LNCaP clone FGC (cell line): ENCODE results near the gene RDH12.

Experiments used
- DNase-seq: peaks from one replicate; pipeline ENCODE4 v3.0.0-alpha.2; 2011; ENCODE audit warnings: low read depth
- H3K4me3 ChIP-seq: 2 replicates; pipeline ENCODE4 v1.5.1; 2011; ENCODE audit warnings: mild to moderate bottlenecking, low read depth, low read length, control low read depth
- TF ChIP-seq, protein P1 (sequence below): IDR thresholded peaks from 2 replicates; pipeline ENCODE4 v1.5.1; 2012; ENCODE audit warnings: mild to moderate bottlenecking; ENCODE audit not compliant: control insufficient read depth, insufficient read depth; ENCODE audit errors: extremely low read depth

The RDH12 gene

DNA sequence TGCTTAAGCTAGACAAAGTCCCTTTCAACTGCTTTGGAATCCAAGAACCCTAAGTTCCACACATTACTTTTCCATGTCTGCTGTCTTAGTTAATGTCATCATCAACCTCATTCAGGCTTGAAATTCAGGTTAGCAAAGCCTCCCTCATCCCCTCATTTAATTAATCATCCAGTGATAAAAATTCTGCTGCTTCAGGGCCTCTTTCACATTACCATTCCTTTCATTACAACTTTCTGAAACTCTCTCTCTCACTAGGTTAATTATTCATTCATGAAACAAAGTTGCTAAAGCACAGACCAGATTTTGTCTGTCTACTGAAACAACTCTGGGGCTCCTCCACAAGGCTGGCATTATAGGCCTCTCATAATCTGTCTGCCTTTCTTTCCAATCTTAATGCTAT, 17.8 kb upstream of the RDH12 start:
- DNase-seq = no peak
- no peak overlapping the region for H3K4me3 ChIP-seq
- TF ChIP-seq, protein P1, sequence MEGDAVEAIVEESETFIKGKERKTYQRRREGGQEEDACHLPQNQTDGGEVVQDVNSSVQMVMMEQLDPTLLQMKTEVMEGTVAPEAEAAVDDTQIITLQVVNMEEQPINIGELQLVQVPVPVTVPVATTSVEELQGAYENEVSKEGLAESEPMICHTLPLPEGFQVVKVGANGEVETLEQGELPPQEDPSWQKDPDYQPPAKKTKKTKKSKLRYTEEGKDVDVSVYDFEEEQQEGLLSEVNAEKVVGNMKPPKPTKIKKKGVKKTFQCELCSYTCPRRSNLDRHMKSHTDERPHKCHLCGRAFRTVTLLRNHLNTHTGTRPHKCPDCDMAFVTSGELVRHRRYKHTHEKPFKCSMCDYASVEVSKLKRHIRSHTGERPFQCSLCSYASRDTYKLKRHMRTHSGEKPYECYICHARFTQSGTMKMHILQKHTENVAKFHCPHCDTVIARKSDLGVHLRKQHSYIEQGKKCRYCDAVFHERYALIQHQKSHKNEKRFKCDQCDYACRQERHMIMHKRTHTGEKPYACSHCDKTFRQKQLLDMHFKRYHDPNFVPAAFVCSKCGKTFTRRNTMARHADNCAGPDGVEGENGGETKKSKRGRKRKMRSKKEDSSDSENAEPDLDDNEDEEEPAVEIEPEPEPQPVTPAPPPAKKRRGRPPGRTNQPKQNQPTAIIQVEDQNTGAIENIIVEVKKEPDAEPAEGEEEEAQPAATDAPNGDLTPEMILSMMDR = no peak

DNA sequence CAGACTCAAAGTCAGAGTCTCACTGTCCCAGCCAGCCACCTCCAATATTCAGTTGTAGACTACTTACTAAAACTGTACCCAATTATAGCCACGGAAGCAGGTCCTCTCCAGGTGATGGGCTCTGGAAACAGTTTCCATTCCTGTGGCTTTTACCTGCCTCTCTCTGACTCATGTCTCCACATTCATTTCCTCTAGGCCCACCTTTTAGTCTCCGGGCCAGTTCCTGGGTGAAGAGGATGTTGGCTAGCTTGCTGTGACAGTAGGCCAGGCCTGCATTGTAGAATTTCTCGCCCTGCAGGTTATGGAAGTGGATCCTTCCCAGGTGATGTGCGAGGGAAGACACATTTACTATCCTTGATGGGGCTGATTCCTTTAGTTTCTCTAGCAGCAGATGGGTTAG, 11.7 kb upstream of the RDH12 start:
- DNase-seq = no peak
- TF ChIP-seq, protein P1 = no peak
- no peak overlapping the region for H3K4me3 ChIP-seq

DNA sequence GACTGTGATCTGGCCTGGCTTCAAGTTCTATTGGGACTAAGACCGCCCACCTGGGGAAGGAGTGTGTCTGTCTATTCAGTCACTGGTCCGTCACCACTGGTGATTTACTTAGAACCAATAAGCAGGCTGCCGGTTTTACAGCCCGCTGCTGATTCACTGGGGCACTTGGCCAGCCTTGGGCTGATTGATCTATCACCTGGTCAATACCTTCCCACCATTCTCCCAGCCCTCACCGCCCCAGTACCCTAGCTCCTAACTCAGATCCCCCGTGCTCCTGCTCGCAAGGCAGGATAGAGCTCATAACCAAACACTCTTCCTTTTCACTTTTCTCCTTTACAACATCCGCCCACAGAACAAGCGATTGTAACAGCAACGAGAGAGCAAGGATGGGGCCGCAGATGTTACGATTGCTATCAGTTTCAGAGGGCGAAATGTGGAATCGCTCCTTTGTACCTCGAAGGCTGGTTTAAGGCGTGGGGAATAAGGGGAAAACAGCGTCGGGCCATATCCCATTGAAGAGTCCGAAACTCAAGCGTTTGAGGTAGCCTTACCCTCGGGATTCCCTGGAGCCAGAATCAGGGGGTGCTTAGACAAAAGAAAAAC, 6.8 kb upstream of the RDH12 start:
- peak overlapping the region; percentile 71 for H3K4me3 ChIP-seq
- TF ChIP-seq, protein P1 = no peak
- DNase-seq = peak; percentile 98

DNA sequence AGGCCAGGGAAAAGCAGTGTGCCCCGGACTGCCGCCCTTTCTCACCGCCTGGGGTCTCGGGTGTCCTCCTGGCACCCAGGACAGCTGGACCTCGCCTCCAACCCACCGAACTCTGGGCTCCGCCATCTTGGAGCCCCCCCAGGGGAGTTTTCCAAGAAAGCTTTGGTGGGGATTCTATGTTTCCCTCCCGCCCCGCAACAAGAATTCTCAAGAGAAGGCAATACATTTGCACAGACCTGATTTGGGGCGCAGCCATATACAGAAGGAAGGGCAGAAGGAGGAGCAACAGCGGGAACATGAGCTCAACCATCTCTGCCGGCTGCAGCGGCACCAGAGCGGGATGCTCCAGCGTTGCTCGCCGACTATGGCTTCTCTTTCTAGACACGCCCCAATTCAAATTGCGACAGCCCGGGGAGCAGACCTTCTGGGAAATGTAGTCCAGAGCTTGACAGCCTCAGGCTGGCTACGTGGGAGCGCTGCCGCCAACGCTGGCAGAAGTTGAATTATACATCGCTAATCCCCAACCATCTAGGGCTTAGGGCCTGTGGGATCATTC, 6.2 kb upstream of the RDH12 start, which contains the start of gene RDH11:
TSS of gene RDH11 (minus strand) at position 371 of the 556 bp plus-strand sequence. CDS start at position 310, 61 bp downstream.
- H3K4me3 ChIP-seq = peak within 1 kb of the TSS; percentile 71
- TF ChIP-seq, protein P1 = no peak
- peak; percentile 87 for DNase-seq

DNA sequence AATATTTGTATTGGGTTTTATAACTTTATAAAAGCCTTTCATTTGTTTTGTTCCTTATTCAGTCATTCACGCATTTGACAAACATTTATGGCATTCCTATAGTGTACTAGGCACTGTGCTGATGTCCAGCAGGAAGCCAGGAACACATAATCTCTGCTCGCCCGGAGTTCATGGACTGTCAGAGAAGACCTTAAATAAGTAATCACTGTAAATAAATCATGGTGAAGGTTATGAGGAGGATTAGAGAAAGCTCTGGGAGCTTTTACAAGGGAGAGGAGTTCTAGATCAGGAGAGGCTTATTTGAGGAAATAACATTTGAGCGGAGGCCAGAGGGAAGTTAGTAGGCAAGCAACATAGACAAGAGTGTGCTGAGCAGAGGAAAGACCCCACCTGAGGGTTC, 4.7 kb upstream of the RDH12 start:
- DNase-seq = peak; percentile 90
- TF ChIP-seq, protein P1 = no peak
- H3K4me3 ChIP-seq = no peak overlapping the region

DNA sequence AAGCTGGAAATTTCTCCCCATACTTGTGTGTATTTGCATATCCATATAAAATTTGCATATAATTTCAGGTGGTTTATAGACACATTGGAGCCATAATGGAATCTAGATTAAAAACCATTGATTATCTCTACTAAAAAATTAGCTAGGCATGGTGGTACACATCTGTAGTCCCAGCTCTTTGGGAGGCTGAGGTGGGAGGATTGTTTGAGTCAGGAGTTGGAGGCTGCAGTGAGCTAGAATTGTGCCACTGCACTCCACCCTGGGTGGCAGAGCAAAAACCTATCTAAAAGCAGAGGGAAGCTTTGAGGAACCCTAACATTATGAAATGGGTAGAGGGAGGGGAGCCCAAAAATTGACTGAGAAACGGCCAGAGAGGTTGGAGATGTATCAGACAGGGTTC, 3.5 kb upstream of the RDH12 start:
- no peak overlapping the region for H3K4me3 ChIP-seq
- DNase-seq = no peak
- TF ChIP-seq, protein P1 = no peak

DNA sequence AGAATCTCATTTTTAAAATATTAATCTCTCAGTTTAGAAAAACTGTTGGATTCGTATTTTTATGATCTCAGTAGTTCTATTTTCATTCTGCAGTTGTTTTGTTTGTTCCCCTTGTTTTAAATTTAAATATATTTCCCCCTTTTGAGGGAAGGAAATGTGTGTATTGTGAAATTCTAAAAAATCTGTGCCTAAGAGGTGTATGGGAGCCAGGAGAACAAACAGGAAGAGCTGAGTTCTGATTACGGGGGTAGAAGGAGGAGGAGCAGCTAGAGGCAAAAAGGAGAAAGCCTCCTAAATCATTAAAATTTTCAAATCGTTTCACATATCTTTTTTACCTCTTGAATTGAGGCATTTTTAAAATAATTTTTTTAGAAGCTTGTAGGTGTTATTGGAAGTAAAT, 2.3 kb downstream of the RDH12 start:
- no peak for DNase-seq
- TF ChIP-seq, protein P1 = no peak
- no peak overlapping the region for H3K4me3 ChIP-seq
